Sigmoid colon (tissue), 4 donors: ENCODE measurements around the gene KLHL11.

Experiments used
- CTCF ChIP-seq, 4 experiments: fragments of 450-650 bp in 3 of 4; fragments of 200-600 bp in 1 of 4; IDR thresholded peaks; one replicate each; pipeline ENCODE4 v1.5.1; 2016 to 2019; ENCODE audit warnings: antibody characterized with exemption in 4 of 4, mild to moderate bottlenecking in 3 of 4, moderate library complexity in 2 of 4
- EP300 ChIP-seq, 4 donors: sonication (generic); formaldehyde crosslinking; IDR thresholded peaks; one replicate each; pipeline ENCODE4 v1.6.1; 2017; ENCODE audit warnings: antibody characterized with exemption in 4 of 4
- POLR2A ChIP-seq, 2 donors: fragments of 450-650 bp; IDR thresholded peaks; one replicate each; pipeline ENCODE4 v1.6.1; 2016; ENCODE audit warnings: antibody characterized with exemption in 2 of 2, mild to moderate bottlenecking in 2 of 2, moderate library complexity in 2 of 2
- POLR2AphosphoS5 ChIP-seq, 4 donors: sonication (generic); formaldehyde crosslinking; IDR thresholded peaks; one replicate each; pipeline ENCODE4 v1.6.1; 2017; ENCODE audit warnings: antibody characterized with exemption in 4 of 4

- TF ChIP-seq CTCF (IDR thresholded peaks at IDR 0.05) (no peak), EP300 (IDR thresholded peaks at IDR 0.05) (no peak), POLR2A (IDR thresholded peaks at IDR 0.05) (no peak), POLR2AphosphoS5 (IDR thresholded peaks at IDR 0.05) (no peak)
Measured at GRCh38 chr17:41824086-41824485, 41.1 kb downstream of the KLHL11 start.
